A549 (cell line): ENCODE results near the gene CYP8B1.

Source experiments
- CEBPB ChIP-seq, 2 experiments: fragments of >200 bp in 1 of 2; sonication (Bioruptor Twin) in 1 of 2; formaldehyde crosslinking in 1 of 2; IDR thresholded peaks; 2 replicates each; pipeline ENCODE4 v1.6.1; 2012 to 2016
- CTCF ChIP-seq: fragments of >200 bp; sonication (Bioruptor Twin); formaldehyde crosslinking; IDR thresholded peaks from 3 replicates; pipeline ENCODE4 v1.5.1; 2016
- ELK1 ChIP-seq: fragments of 150-350 bp; IDR thresholded peaks from 2 replicates; pipeline ENCODE4 v1.6.1; 2014; ENCODE audit warnings: low read depth, mild to moderate bottlenecking, low read length
- NFE2L2 ChIP-seq: fragments of 150-350 bp; conservative IDR thresholded peaks from 2 replicates; pipeline ENCODE4 v1.6.1; 2014; ENCODE audit warnings: low read length
- POLR2AphosphoS2 ChIP-seq: conservative IDR thresholded peaks from 2 replicates; pipeline ENCODE4 v1.6.1; 2012; ENCODE audit warnings: low read length, improper control_type of control experiment, inconsistent platforms
- RAD21 ChIP-seq, 2 experiments: fragments of >200 bp in 1 of 2; sonication (Bioruptor Twin) in 1 of 2; formaldehyde crosslinking in 1 of 2; IDR thresholded peaks in 1 of 2; conservative IDR thresholded peaks in 1 of 2; 2 replicates in 1 of 2; 3 replicates in 1 of 2; pipeline ENCODE4 v1.6.1; 2012 to 2018; ENCODE audit warnings: inconsistent platforms in 1 of 2
- TF ChIP-seq, protein P1 (sequence below): fragments of 450-650 bp; IDR thresholded peaks from 2 replicates; pipeline ENCODE4 v1.6.1; 2014; ENCODE audit warnings: antibody characterized with exemption

DNA sequence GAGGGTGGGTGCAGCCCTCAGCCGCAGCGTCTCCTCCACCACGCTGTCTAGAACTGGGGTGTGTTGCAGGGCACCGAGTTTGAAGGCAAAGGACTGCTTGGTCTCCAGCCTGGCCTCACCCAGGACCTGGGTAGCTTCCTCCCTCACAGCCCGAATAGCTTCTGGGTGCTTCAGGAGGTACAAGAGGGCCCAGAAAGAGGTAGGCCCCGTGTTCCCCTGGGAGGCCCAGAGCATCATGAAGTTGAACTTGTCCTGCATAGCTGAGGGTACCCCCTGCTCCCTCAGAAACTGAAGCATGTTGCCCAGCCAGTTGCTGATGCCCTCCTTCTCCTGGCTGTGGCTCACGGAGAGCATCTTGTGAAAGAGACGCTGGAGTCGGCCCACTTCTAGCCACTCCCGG, 930 bp downstream of the CYP8B1 start:
- TF ChIP-seq POLR2AphosphoS2 (no peak), CTCF (no peak), ELK1 (no peak), RAD21 (conservative IDR thresholded peaks at IDR 0.05 in 1 of 2, IDR thresholded peaks at IDR 0.05 in 1 of 2) (no peak), NFE2L2 (no peak), CEBPB (IDR thresholded peaks at IDR 0.05) (no peak)
- TF ChIP-seq, protein P1, sequence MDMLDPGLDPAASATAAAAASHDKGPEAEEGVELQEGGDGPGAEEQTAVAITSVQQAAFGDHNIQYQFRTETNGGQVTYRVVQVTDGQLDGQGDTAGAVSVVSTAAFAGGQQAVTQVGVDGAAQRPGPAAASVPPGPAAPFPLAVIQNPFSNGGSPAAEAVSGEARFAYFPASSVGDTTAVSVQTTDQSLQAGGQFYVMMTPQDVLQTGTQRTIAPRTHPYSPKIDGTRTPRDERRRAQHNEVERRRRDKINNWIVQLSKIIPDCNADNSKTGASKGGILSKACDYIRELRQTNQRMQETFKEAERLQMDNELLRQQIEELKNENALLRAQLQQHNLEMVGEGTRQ = no peak
